Renal pelvis (tissue), 4 donors: ENCODE data around the gene NLK. TPM values are rescaled to one million over a fixed set of nuclear protein-coding genes. Genes with fewer than 3 reads are reported as not detected.
"Not testable (repeated sequence)": the region's sequence is repeated elsewhere in the genome, so short reads cannot be mapped to it uniquely, and the experiment has no call there.

Experiments used
- DNase-seq: peaks from one replicate; pipeline ENCODE4 v3.0.0-alpha.2; 2013
- polyA plus RNA-seq, 3 donors: library from polyadenylated mRNA; unstranded; fragments of 120-200 nt; gene quantifications; one replicate each; pipeline ENCODE4 v1.2.1, GENCODE V29; 2013; ENCODE audit not compliant: insufficient read length in 3 of 3

Gene NLK
- polyA plus RNA-seq, 3 donors = 43.3 to 53.9 (median 49.2) TPM

GRCh38 chr17:28069061-28069460 lies 26.6 kb downstream of the NLK start:
- no peak for DNase-seq

GRCh38 chr17:28071179-28071578 lies 28.7 kb downstream of the NLK start:
- no peak for DNase-seq

GRCh38 chr17:28071891-28072606 lies 29.6 kb downstream of the NLK start:
- DNase-seq = no peak

GRCh38 chr17:28072936-28073533 lies 30.6 kb downstream of the NLK start:
- no peak for DNase-seq

- DNase-seq = no peak
These were observed 31.5 kb downstream of the NLK start for GRCh38 chr17:28074010-28074409.

GRCh38 chr17:28076144-28076543 lies 33.7 kb downstream of the NLK start:
- no peak for DNase-seq

GRCh38 chr17:28077140-28077539 lies 34.7 kb downstream of the NLK start:
- DNase-seq = not testable (repeated sequence)

GRCh38 chr17:28078341-28079229 lies 36.1 kb downstream of the NLK start:
- DNase-seq = no peak

- no peak for DNase-seq
These were observed 39.0 kb downstream of the NLK start for GRCh38 chr17:28081467-28081866.

- DNase-seq = no peak
These were observed 43.3 kb downstream of the NLK start for GRCh38 chr17:28085766-28086165.

- no peak for DNase-seq
These were observed 44.0 kb downstream of the NLK start for GRCh38 chr17:28086519-28086918.

- DNase-seq = no peak
These were observed 45.3 kb downstream of the NLK start for GRCh38 chr17:28087743-28088142.

GRCh38 chr17:28090551-28090950 lies 48.1 kb downstream of the NLK start:
- DNase-seq = no peak

GRCh38 chr17:28092088-28092487 lies 49.6 kb downstream of the NLK start:
- no peak for DNase-seq

- DNase-seq = no peak
These were observed 51.7 kb downstream of the NLK start for GRCh38 chr17:28093999-28094716.

- DNase-seq = no peak
These were observed 54.3 kb downstream of the NLK start for GRCh38 chr17:28096756-28097155.

GRCh38 chr17:28097254-28097653 lies 54.8 kb downstream of the NLK start:
- DNase-seq = no peak

- DNase-seq = no peak
These were observed 55.4 kb downstream of the NLK start for GRCh38 chr17:28097901-28098300.

GRCh38 chr17:28098591-28098990 lies 56.1 kb downstream of the NLK start:
- not testable (repeated sequence) for DNase-seq

GRCh38 chr17:28100251-28100650 lies 57.8 kb downstream of the NLK start:
- DNase-seq = no peak

GRCh38 chr17:28100936-28101335 lies 58.5 kb downstream of the NLK start:
- DNase-seq = no peak

GRCh38 chr17:28101919-28102318 lies 59.4 kb downstream of the NLK start:
- DNase-seq = no peak
